Mesothelial cell of epicardium (in vitro differentiated cells): ENCODE measurements around the gene DMD. TPM values are rescaled to one million over a fixed set of nuclear protein-coding genes. Genes with fewer than 3 reads are reported as not detected.
A peak's percentile ranks its signal among the peaks of the same experiment; 100 is the strongest.

Experiments
- DNase-seq, 2 experiments: peaks; one replicate each; pipeline ENCODE4 v3.0.0; 2021; ENCODE audit warnings: low spot score in 2 of 2; ENCODE audit not compliant: unreplicated experiment in 2 of 2
- H3K27ac Mint-ChIP-seq: 2 replicates; pipeline ENCODE4 v1.8.0; 2021; ENCODE audit warnings: mixed read lengths
- H3K27me3 Mint-ChIP-seq: 2 replicates; pipeline ENCODE4 v1.8.0; 2021; ENCODE audit warnings: low read depth, mixed read lengths
- H3K36me3 Mint-ChIP-seq: 2 replicates; pipeline ENCODE4 v1.8.0; 2021; ENCODE audit warnings: mixed read lengths
- H3K4me1 Mint-ChIP-seq: 2 replicates; pipeline ENCODE4 v1.8.0; 2021; ENCODE audit warnings: mixed read lengths
- H3K4me3 Mint-ChIP-seq: 2 replicates; pipeline ENCODE4 v1.8.0; 2021; ENCODE audit warnings: mild to moderate bottlenecking, moderate library complexity, mixed read lengths
- H3K9me3 Mint-ChIP-seq: 2 replicates; pipeline ENCODE4 v1.8.0; 2021; ENCODE audit warnings: mixed read lengths
- CTCF ChIP-seq: fragments of 200-600 bp; sonication (generic); IDR thresholded peaks from one replicate; pipeline ENCODE4 v1.5.0; 2021; ENCODE audit warnings: antibody characterized with exemption; ENCODE audit not compliant: unreplicated experiment
- total RNA-seq: library from RNA; stranded (reverse); gene quantifications from 3 replicates; pipeline ENCODE4 v1.2.1, GENCODE V29; 2021

Gene DMD
- total RNA-seq, 1 donor from 2014 or later = 79.4 TPM

- no peak for TF ChIP-seq CTCF
- Mint-ChIP-seq H3K27me3 (no peaks in the 10 kb centered on the region), H3K4me1 (no peaks in the 10 kb centered on the region), H3K36me3 (peaks cover 6% of the 10 kb centered on the region), H3K9me3 (peaks cover 35% of the 10 kb centered on the region), H3K27ac (peak overlapping the region; percentile 1), H3K4me3 (no peak overlapping the region)
- DNase-seq = no peak
Measured at GRCh38 chrX:31921236-31921635, 1290.1 kb downstream of the DMD start.

- no peak for DNase-seq
- Mint-ChIP-seq H3K27ac (no peak overlapping the region), H3K4me1 (no peaks in the 10 kb centered on the region), H3K4me3 (no peak overlapping the region), H3K27me3 (no peaks in the 10 kb centered on the region), H3K36me3 (no peaks in the 10 kb centered on the region), H3K9me3 (peaks cover 58% of the 10 kb centered on the region)
- TF ChIP-seq CTCF = no peak
Measured at GRCh38 chrX:31909850-31910572, 1301.3 kb downstream of the DMD start.

- H3K27me3 Mint-ChIP-seq = no peaks in the 10 kb centered on the region
- H3K4me3 Mint-ChIP-seq = no peak overlapping the region
- peaks cover 25% of the 10 kb centered on the region for H3K9me3 Mint-ChIP-seq
- no peaks in the 10 kb centered on the region for H3K36me3 Mint-ChIP-seq
- no peak overlapping the region for H3K27ac Mint-ChIP-seq
- H3K4me1 Mint-ChIP-seq = no peaks in the 10 kb centered on the region
- DNase-seq = no peak
- no peak for TF ChIP-seq CTCF
Measured at GRCh38 chrX:31894152-31894551, 1317.2 kb downstream of the DMD start.

GRCh38 chrX:31893525-31893924, 1317.8 kb downstream of the DMD start:
- no peaks in the 10 kb centered on the region for H3K27me3 Mint-ChIP-seq
- no peak for TF ChIP-seq CTCF
- H3K27ac Mint-ChIP-seq = no peak overlapping the region
- H3K4me3 Mint-ChIP-seq = no peak overlapping the region
- no peak for DNase-seq
- H3K4me1 Mint-ChIP-seq = no peaks in the 10 kb centered on the region
- peaks cover 21% of the 10 kb centered on the region for H3K9me3 Mint-ChIP-seq
- no peaks in the 10 kb centered on the region for H3K36me3 Mint-ChIP-seq

- H3K27me3 Mint-ChIP-seq = no peaks in the 10 kb centered on the region
- DNase-seq = no peak
- H3K36me3 Mint-ChIP-seq = peaks cover 1% of the 10 kb centered on the region
- H3K4me1 Mint-ChIP-seq = no peaks in the 10 kb centered on the region
- H3K27ac Mint-ChIP-seq = no peak overlapping the region
- H3K4me3 Mint-ChIP-seq = no peak overlapping the region
- no peak for TF ChIP-seq CTCF
- H3K9me3 Mint-ChIP-seq = peaks cover 33% of the 10 kb centered on the region
Measured at GRCh38 chrX:31889088-31889487, 1322.3 kb downstream of the DMD start.

GRCh38 chrX:31884535-31884934, 1326.8 kb downstream of the DMD start:
- DNase-seq = no peak
- H3K4me1 Mint-ChIP-seq = no peaks in the 10 kb centered on the region
- H3K4me3 Mint-ChIP-seq = no peak overlapping the region
- H3K27me3 Mint-ChIP-seq = no peaks in the 10 kb centered on the region
- no peak for TF ChIP-seq CTCF
- no peak overlapping the region for H3K27ac Mint-ChIP-seq
- H3K9me3 Mint-ChIP-seq = peaks cover 39% of the 10 kb centered on the region
- peaks cover 2% of the 10 kb centered on the region for H3K36me3 Mint-ChIP-seq
